Thoracic aorta (tissue), 2 donors: ENCODE data around the gene TOR1B. TPM values are rescaled to one million over a fixed set of nuclear protein-coding genes. Genes with fewer than 3 reads are reported as not detected.

Source experiments
- ATAC-seq: fragments of 150-250 bp; one replicate; pipeline ENCODE4 v1.8.0; 2017; ENCODE audit warnings: low read depth; ENCODE audit not compliant: insufficient number of reproducible peaks, low FRiP score
- DNase-seq: peaks from one replicate; pipeline ENCODE4 v3.0.0-alpha.2; 2020; ENCODE audit warnings: low spot score
- H3K27ac ChIP-seq, 2 donors: fragments of 200-600 bp; sonication (generic); 1 replicate in 1 of 2; 2 replicates in 1 of 2; pipeline ENCODE4 v1.5.1; 2016; ENCODE audit warnings: mild to moderate bottlenecking in 2 of 2, moderate library complexity in 2 of 2
- H3K27me3 ChIP-seq: fragments of 200-600 bp; sonication (generic); replicated peaks from 2 replicates; pipeline ENCODE4 v1.6.0; 2016; ENCODE audit warnings: mild to moderate bottlenecking; ENCODE audit not compliant: insufficient read depth
- H3K36me3 ChIP-seq: fragments of 200-600 bp; sonication (generic); one replicate; pipeline ENCODE4 v1.5.1; 2016
- H3K4me1 ChIP-seq, 2 donors: fragments of 200-600 bp; sonication (generic); 1 replicate in 1 of 2; 2 replicates in 1 of 2; pipeline versions ENCODE4 v1.5.1 to v1.6.0; 2016; ENCODE audit warnings: low read depth in 2 of 2, mild to moderate bottlenecking in 1 of 2; ENCODE audit not compliant: control insufficient read depth in 1 of 2
- H3K4me3 ChIP-seq: fragments of 200-600 bp; sonication (generic); 2 replicates; pipeline ENCODE4 v1.5.1; 2016; ENCODE audit warnings: mild to moderate bottlenecking
- H3K9me3 ChIP-seq: fragments of 200-600 bp; sonication (generic); 2 replicates; pipeline ENCODE4 v1.5.1; 2016
- CTCF ChIP-seq: fragments of 200-600 bp; sonication (generic); IDR thresholded peaks from one replicate; pipeline ENCODE4 v1.5.1; 2019; ENCODE audit warnings: antibody characterized with exemption
- total RNA-seq, 2 donors: library from RNA; depleted of rRNA; stranded (reverse); fragments of >200 nt; gene quantifications; one replicate each; pipeline versions ENCODE4 v1.1.0 to v1.2.3, GENCODE V29; 2016

Gene TOR1B
- total RNA-seq, 2 donors from 2014 or later, result 28.4 to 33.4 TPM

- no peak for TF ChIP-seq CTCF
- ATAC-seq (no peak), DNase-seq (no peak)
- Histone ChIP-seq H3K4me3 (peak overlapping the region; percentile 94), H3K27ac (peak overlapping the region in 1 of 2 donors; percentile 40), H3K4me1 (peaks cover 5 to 9% of the 10 kb centered on the region in 2 donors), H3K9me3 (no peaks in the 10 kb centered on the region), H3K27me3 (no peaks in the 10 kb centered on the region), H3K36me3 (peaks cover 42% of the 10 kb centered on the region)
Observed at GRCh38 chr9:129822898-129823541, 20.0 kb downstream of the TOR1B start.

GRCh38 chr9:129823542-129823934 lies 20.6 kb downstream of the TOR1B start:
- peak overlapping the region; percentile 61 to 71 for H3K27ac ChIP-seq
- TF ChIP-seq CTCF, result no peak
- no peak for ATAC-seq
- no peak for DNase-seq
- H3K4me3 ChIP-seq, result peak overlapping the region; percentile 94
- no peaks in the 10 kb centered on the region for H3K27me3 ChIP-seq
- peaks cover 42% of the 10 kb centered on the region for H3K36me3 ChIP-seq
- H3K4me1 ChIP-seq, result peaks cover 5 to 9% of the 10 kb centered on the region in 2 donors
- no peaks in the 10 kb centered on the region for H3K9me3 ChIP-seq

GRCh38 chr9:129823935-129824601 lies 21.1 kb downstream of the TOR1B start, which contains the start of gene TOR1A:
TSS of gene TOR1A (minus strand) at chr9:129824136. CDS start at chr9:129824085, 51 bp downstream.
- Histone ChIP-seq H3K27ac (peak within 1 kb of the TSS; percentile 61 to 71), H3K4me3 (peak within 1 kb of the TSS; percentile 94), H3K9me3 (no peaks in the 10 kb centered on the region), H3K36me3 (peaks cover 42% of the 10 kb centered on the region), H3K27me3 (no peaks in the 10 kb centered on the region), H3K4me1 (peaks cover 5 to 9% of the 10 kb centered on the region in 2 donors)
- ATAC-seq (peak; percentile 81), DNase-seq (peak; percentile 86)
- TF ChIP-seq CTCF, result no peak

GRCh38 chr9:129826344-129826743 lies 23.4 kb downstream of the TOR1B start:
- H3K27me3 ChIP-seq, result no peaks in the 10 kb centered on the region
- DNase-seq (no peak), ATAC-seq (no peak)
- H3K9me3 ChIP-seq, result no peaks in the 10 kb centered on the region
- no peak overlapping the region for H3K27ac ChIP-seq
- no peak for TF ChIP-seq CTCF
- peaks cover 48% of the 10 kb centered on the region for H3K36me3 ChIP-seq
- no peak overlapping the region for H3K4me3 ChIP-seq
- peaks cover 5 to 9% of the 10 kb centered on the region in 2 donors for H3K4me1 ChIP-seq

GRCh38 chr9:129826759-129827158 lies 23.8 kb downstream of the TOR1B start:
- TF ChIP-seq CTCF, result no peak
- Histone ChIP-seq H3K27ac (no peak overlapping the region), H3K4me3 (no peak overlapping the region), H3K36me3 (peaks cover 48% of the 10 kb centered on the region), H3K9me3 (no peaks in the 10 kb centered on the region), H3K4me1 (peaks cover 5 to 9% of the 10 kb centered on the region in 2 donors), H3K27me3 (no peaks in the 10 kb centered on the region)
- ATAC-seq (no peak), DNase-seq (no peak)
